Smooth muscle cell (in vitro differentiated cells): ENCODE data around the gene ZNF488. TPM values are rescaled to one million over a fixed set of nuclear protein-coding genes. Genes with fewer than 3 reads are reported as not detected.

Source experiments
- DNase-seq: peaks from one replicate; lab custom pipeline; 2025; ENCODE audit not compliant: unreplicated experiment; lab: John Stamatoyannopoulos, UW
- H2AFZ ChIP-seq: fragments of 200-600 bp; sonication (generic); 2 replicates; pipeline ENCODE4 v1.6.0; 2016; ENCODE audit warnings: antibody characterized with exemption, low read depth, mild to moderate bottlenecking
- H3F3A ChIP-seq: fragments of 200-600 bp; sonication (generic); 2 replicates; pipeline ENCODE4 v1.6.0; 2017; ENCODE audit warnings: antibody characterized with exemption, low read depth
- H3K27ac ChIP-seq: fragments of 200-600 bp; sonication (generic); 2 replicates; pipeline ENCODE4 v1.5.1; 2016; ENCODE audit warnings: low read depth, mild to moderate bottlenecking
- H3K27me3 ChIP-seq: fragments of 200-600 bp; sonication (generic); 2 replicates; pipeline ENCODE4 v1.6.1; 2016; ENCODE audit warnings: low read depth, mild to moderate bottlenecking
- H3K36me3 ChIP-seq: fragments of 200-600 bp; sonication (generic); 2 replicates; pipeline ENCODE4 v1.5.1; 2016; ENCODE audit warnings: low read depth
- H3K4me1 ChIP-seq: fragments of 200-600 bp; sonication (generic); 2 replicates; pipeline ENCODE4 v1.5.1; 2016; ENCODE audit warnings: low read depth
- H3K4me2 ChIP-seq: fragments of 200-600 bp; sonication (generic); 2 replicates; pipeline ENCODE4 v1.6.0; 2016; ENCODE audit warnings: mild to moderate bottlenecking
- H3K4me3 ChIP-seq: fragments of 200-600 bp; sonication (generic); 2 replicates; pipeline ENCODE4 v1.5.1; 2016; ENCODE audit warnings: mild to moderate bottlenecking
- H3K79me2 ChIP-seq: fragments of 200-600 bp; sonication (generic); 2 replicates; pipeline ENCODE4 v1.6.0; 2016; ENCODE audit warnings: low read depth, mild to moderate bottlenecking
- H3K9ac ChIP-seq: fragments of 200-600 bp; sonication (generic); 2 replicates; pipeline ENCODE4 v1.6.0; 2016; ENCODE audit warnings: low read depth
- H3K9me3 ChIP-seq: fragments of 200-600 bp; sonication (generic); replicated peaks from 2 replicates; pipeline ENCODE4 v1.5.1; 2016; ENCODE audit warnings: low read depth
- H4K20me1 ChIP-seq: fragments of 200-600 bp; sonication (generic); 2 replicates; pipeline ENCODE4 v1.6.0; 2016; ENCODE audit warnings: low read depth
- CTCF ChIP-seq: fragments of 200-600 bp; sonication (generic); IDR thresholded peaks from 2 replicates; pipeline ENCODE4 v1.5.1; 2017; ENCODE audit warnings: borderline replicate concordance, mild to moderate bottlenecking, antibody characterized with exemption; ENCODE audit not compliant: insufficient read depth, poor library complexity, severe bottlenecking
- WGBS: methylation state at CpG from one replicate; pipeline ENCODE4 v1.1.7; 2016; ENCODE audit warnings: low lambda C conversion rate; 5-methylcytosine and 5-hydroxymethylcytosine counted together
- polyA plus RNA-seq: library from polyadenylated mRNA; unstranded; fragments of >200 nt; fragmentation: Nextera tagmentation; extraction: Ambion mirVana; gene quantifications from 2 replicates; pipeline ENCODE4 v1.2.1, GENCODE V29; 2016
- total RNA-seq: library from RNA; depleted of rRNA; stranded (reverse); fragments of >200 nt; gene quantifications from 2 replicates; pipeline ENCODE4 v1.2.3, GENCODE V29; 2014

The ZNF488 gene
- total and polyA plus RNA-seq, 2 experiments from 2014 or later = 1.1 TPM; not detected in 1

DNA sequence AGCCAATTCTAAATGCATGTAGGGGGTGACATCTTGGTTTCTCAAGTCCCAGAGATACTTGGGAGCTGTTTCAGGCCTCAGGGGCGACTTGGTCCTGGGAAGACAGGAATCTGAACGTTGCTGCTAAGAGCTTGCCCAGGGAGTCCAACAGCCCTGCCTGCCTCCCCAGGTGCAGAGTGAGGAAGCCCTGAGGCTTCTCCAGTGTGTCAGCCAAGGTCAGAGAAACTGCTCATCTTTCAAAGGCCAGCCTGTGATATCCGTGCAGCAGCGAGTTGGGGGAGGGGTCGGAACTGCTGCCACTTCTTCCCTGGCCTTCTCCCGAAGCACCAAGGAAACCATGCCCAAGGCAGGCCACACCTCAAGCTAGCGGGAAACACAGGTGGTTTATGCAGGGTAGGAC lies 52.1 kb downstream of the ZNF488 start:
- Histone ChIP-seq H3K27me3 (peaks cover 10% of the 10 kb centered on the region), H3K36me3 (no peaks in the 10 kb centered on the region), H4K20me1 (no peaks in the 10 kb centered on the region), H3K79me2 (no peaks in the 10 kb centered on the region), H3K4me3 (no peak overlapping the region), H3K4me2 (no peak overlapping the region), H3K27ac (no peak overlapping the region), H3F3A (no peaks in the 10 kb centered on the region), H2AFZ (no peak overlapping the region), H3K4me1 (no peaks in the 10 kb centered on the region), H3K9me3 (no peaks in the 10 kb centered on the region), H3K9ac (no peak overlapping the region)
- WGBS = 82% methylated on average over 7 of the region's 7 CpGs
- DNase-seq = no peak
- TF ChIP-seq CTCF = no peak

DNA sequence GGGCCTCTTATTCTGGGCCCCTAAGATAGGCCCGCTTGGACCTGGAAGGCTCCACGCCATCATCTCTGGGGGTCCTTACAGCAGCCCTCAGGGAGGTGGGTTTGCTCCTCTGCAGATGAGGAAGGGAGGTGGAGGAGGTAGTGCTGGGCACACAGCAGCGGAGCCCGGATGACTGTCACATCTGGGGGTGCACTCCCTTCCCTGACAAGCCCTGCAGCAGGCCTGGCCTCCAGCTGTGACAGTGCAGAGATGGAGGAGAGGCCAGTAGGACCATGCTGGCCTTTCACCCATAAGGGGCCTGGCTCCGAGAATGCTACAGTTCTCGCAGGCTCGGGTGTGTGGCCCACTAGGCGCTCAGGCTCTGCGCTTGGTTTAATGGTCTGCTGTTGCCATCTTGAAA lies 52.6 kb downstream of the ZNF488 start:
- Histone ChIP-seq H4K20me1 (no peaks in the 10 kb centered on the region), H3K27ac (no peak overlapping the region), H2AFZ (no peak overlapping the region), H3K4me1 (no peaks in the 10 kb centered on the region), H3K4me3 (no peak overlapping the region), H3F3A (no peaks in the 10 kb centered on the region), H3K4me2 (no peak overlapping the region), H3K36me3 (no peaks in the 10 kb centered on the region), H3K9ac (no peak overlapping the region), H3K79me2 (no peaks in the 10 kb centered on the region), H3K9me3 (no peaks in the 10 kb centered on the region), H3K27me3 (peaks cover 10% of the 10 kb centered on the region)
- WGBS = 95% methylated on average over 9 of the region's 9 CpGs
- DNase-seq = no peak
- TF ChIP-seq CTCF = no peak

GRCh38 chr10:47330804-47331203 lies 53.3 kb downstream of the ZNF488 start:
- Histone ChIP-seq H2AFZ (no peak overlapping the region), H4K20me1 (no peaks in the 10 kb centered on the region), H3K4me1 (no peaks in the 10 kb centered on the region), H3K9me3 (no peaks in the 10 kb centered on the region), H3K4me2 (no peak overlapping the region), H3K36me3 (no peaks in the 10 kb centered on the region), H3K27ac (no peak overlapping the region), H3F3A (no peaks in the 10 kb centered on the region), H3K9ac (no peak overlapping the region), H3K79me2 (no peaks in the 10 kb centered on the region), H3K27me3 (peaks cover 10% of the 10 kb centered on the region), H3K4me3 (no peak overlapping the region)
- 82% methylated on average over 3 of the region's 3 CpGs for WGBS
- TF ChIP-seq CTCF = no peak
- no peak for DNase-seq

GRCh38 chr10:47330366-47330765 lies 53.7 kb downstream of the ZNF488 start:
- Histone ChIP-seq H2AFZ (no peak overlapping the region), H3K9me3 (no peaks in the 10 kb centered on the region), H3K4me3 (no peak overlapping the region), H3K36me3 (no peaks in the 10 kb centered on the region), H4K20me1 (no peaks in the 10 kb centered on the region), H3K27ac (no peak overlapping the region), H3F3A (no peaks in the 10 kb centered on the region), H3K79me2 (no peaks in the 10 kb centered on the region), H3K27me3 (peaks cover 10% of the 10 kb centered on the region), H3K4me1 (no peaks in the 10 kb centered on the region), H3K9ac (no peak overlapping the region), H3K4me2 (no peak overlapping the region)
- TF ChIP-seq CTCF = no peak
- WGBS = 98% methylated on average over 3 of the region's 3 CpGs
- no peak for DNase-seq
